PFSK-1 (cell line): ENCODE data around the gene METTL26.

Experiments used
- POLR2AphosphoS5 ChIP-seq: IDR thresholded peaks from 2 replicates; pipeline ENCODE4 v1.6.1; 2012; ENCODE audit warnings: low read depth, mild to moderate bottlenecking, control low read depth, low read length, moderate library complexity
- TAF1 ChIP-seq: IDR thresholded peaks from 2 replicates; pipeline ENCODE4 v1.6.1; 2012; ENCODE audit warnings: low read length, control low read depth, borderline replicate concordance; ENCODE audit not compliant: insufficient read depth

- TF ChIP-seq POLR2AphosphoS5 (no peak), TAF1 (no peak)
These were observed 32.2 kb downstream of the METTL26 start for GRCh38 chr16:603933-604332.
